BLaER1 (cell line): ENCODE data around the gene OR2G2.

Experiments used
- H3K27ac ChIP-seq: shearing (Covaris generic); formaldehyde crosslinking; 2 replicates; pipeline ENCODE4 v1.8.1; 2022
- H3K27me3 ChIP-seq: shearing (Covaris generic); formaldehyde crosslinking; 2 replicates; pipeline ENCODE4 v1.8.1; 2022
- H3K36me3 ChIP-seq: shearing (Covaris generic); formaldehyde crosslinking; 2 replicates; pipeline ENCODE4 v1.8.1; 2022
- H3K4me1 ChIP-seq: shearing (Covaris generic); formaldehyde crosslinking; 2 replicates; pipeline ENCODE4 v1.8.1; 2022
- H3K4me2 ChIP-seq: shearing (Covaris generic); formaldehyde crosslinking; 2 replicates; pipeline ENCODE4 v1.8.1; 2022
- H3K4me3 ChIP-seq: shearing (Covaris generic); formaldehyde crosslinking; 2 replicates; pipeline ENCODE4 v1.8.1; 2022
- H3K9ac ChIP-seq: shearing (Covaris generic); formaldehyde crosslinking; 2 replicates; pipeline ENCODE4 v1.8.1; 2022
- H3K9me3 ChIP-seq: shearing (Covaris generic); formaldehyde crosslinking; 2 replicates; pipeline ENCODE4 v1.8.1; 2022
- H4K20me1 ChIP-seq: shearing (Covaris generic); formaldehyde crosslinking; 2 replicates; pipeline ENCODE4 v1.8.1; 2022
- Cebpa-rat ChIP-seq: shearing (Covaris generic); IDR thresholded peaks from 2 replicates; pipeline ENCODE4 v1.8.1; 2022

OR2G2 gene

GRCh38 chr1:247561711-247562110, 26.4 kb upstream of the OR2G2 start:
- no peaks in the 10 kb centered on the region for H3K27me3 ChIP-seq
- H3K27ac ChIP-seq, result no peak overlapping the region
- H3K4me2 ChIP-seq, result no peak overlapping the region
- H3K9ac ChIP-seq, result no peak overlapping the region
- H3K4me3 ChIP-seq, result no peak overlapping the region
- no peaks in the 10 kb centered on the region for H3K36me3 ChIP-seq
- no peaks in the 10 kb centered on the region for H4K20me1 ChIP-seq
- no peaks in the 10 kb centered on the region for H3K4me1 ChIP-seq
- TF ChIP-seq Cebpa-rat, result no peak
- H3K9me3 ChIP-seq, result no peaks in the 10 kb centered on the region

- Histone ChIP-seq H3K4me1 (no peaks in the 10 kb centered on the region), H3K9ac (no peak overlapping the region), H3K4me2 (no peak overlapping the region), H4K20me1 (no peaks in the 10 kb centered on the region), H3K36me3 (no peaks in the 10 kb centered on the region), H3K9me3 (no peaks in the 10 kb centered on the region), H3K27me3 (no peaks in the 10 kb centered on the region), H3K4me3 (no peak overlapping the region), H3K27ac (no peak overlapping the region)
- TF ChIP-seq Cebpa-rat, result no peak
Measured at GRCh38 chr1:247562198-247562597, 26.0 kb upstream of the OR2G2 start.

GRCh38 chr1:247574236-247574635, 13.9 kb upstream of the OR2G2 start:
- H3K4me3 ChIP-seq, result no peak overlapping the region
- no peaks in the 10 kb centered on the region for H3K27me3 ChIP-seq
- H3K9me3 ChIP-seq, result no peaks in the 10 kb centered on the region
- H3K27ac ChIP-seq, result no peak overlapping the region
- no peak overlapping the region for H3K9ac ChIP-seq
- no peak overlapping the region for H3K4me2 ChIP-seq
- no peaks in the 10 kb centered on the region for H4K20me1 ChIP-seq
- no peak for TF ChIP-seq Cebpa-rat
- H3K36me3 ChIP-seq, result no peaks in the 10 kb centered on the region
- H3K4me1 ChIP-seq, result no peaks in the 10 kb centered on the region

GRCh38 chr1:247574664-247575063, 13.5 kb upstream of the OR2G2 start:
- Histone ChIP-seq H3K4me2 (no peak overlapping the region), H3K4me1 (no peaks in the 10 kb centered on the region), H3K36me3 (no peaks in the 10 kb centered on the region), H4K20me1 (no peaks in the 10 kb centered on the region), H3K4me3 (no peak overlapping the region), H3K27me3 (no peaks in the 10 kb centered on the region), H3K27ac (no peak overlapping the region), H3K9me3 (no peaks in the 10 kb centered on the region), H3K9ac (no peak overlapping the region)
- no peak for TF ChIP-seq Cebpa-rat

DNA sequence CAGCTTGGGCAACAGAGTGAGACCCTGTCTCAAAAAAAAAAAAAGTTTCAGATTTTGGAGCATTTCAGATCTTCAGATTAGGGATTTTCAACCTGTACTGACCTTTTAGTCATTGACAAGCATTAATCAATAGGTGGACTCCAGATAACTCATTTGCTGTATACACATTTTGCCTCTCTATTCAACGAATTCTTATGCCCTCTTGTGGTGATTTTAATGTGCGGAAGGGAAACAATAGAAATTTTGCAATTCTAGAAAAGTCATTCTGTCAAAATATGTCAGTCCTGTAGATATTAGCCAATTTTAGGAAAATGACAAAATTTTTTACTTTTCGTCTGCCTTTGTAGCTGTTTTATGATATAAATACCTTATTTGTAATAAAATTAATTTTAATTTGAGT, 11.6 kb upstream of the OR2G2 start:
- Histone ChIP-seq H3K27ac (no peak overlapping the region), H4K20me1 (no peaks in the 10 kb centered on the region), H3K9me3 (no peaks in the 10 kb centered on the region), H3K4me2 (no peak overlapping the region), H3K4me1 (no peaks in the 10 kb centered on the region), H3K4me3 (no peak overlapping the region), H3K9ac (no peak overlapping the region), H3K36me3 (no peaks in the 10 kb centered on the region), H3K27me3 (no peaks in the 10 kb centered on the region)
- no peak for TF ChIP-seq Cebpa-rat

DNA sequence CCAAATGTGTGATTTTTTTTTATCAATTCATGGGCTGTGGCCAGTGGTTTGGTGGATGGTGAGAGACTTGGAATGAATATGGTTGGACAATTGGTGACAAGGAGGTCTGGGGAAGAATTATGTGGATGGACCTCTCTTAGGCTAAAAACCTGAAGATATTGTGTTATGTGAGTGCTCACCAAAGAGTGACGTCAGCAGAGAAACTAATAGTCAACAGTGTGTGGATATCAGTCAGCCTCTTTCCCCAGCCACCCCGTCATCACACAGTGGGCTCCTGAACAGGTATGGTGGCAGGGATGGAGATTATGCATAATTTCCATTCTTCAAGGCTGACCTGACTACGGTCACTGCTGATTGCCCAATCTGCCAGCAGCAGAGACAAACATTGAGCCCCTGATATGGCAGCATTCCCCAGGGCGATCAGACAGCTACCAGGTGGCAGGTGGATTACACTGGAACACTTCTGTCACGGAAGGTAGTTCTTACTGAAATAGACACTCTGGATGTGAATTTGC, 9.2 kb upstream of the OR2G2 start:
- Histone ChIP-seq H3K4me3 (no peak overlapping the region), H3K27ac (no peak overlapping the region), H3K4me1 (no peaks in the 10 kb centered on the region)

GRCh38 chr1:247605286-247605685, 17.1 kb downstream of the OR2G2 start, which contains the start of gene OR2G3:
OR2G3 (plus strand) TSS chr1:247605586; CDS start chr1:247605586, 0 bp downstream.
- H3K4me2 ChIP-seq, result no peak within 1 kb of the TSS
- H3K27me3 ChIP-seq, result no peaks in the 10 kb centered on the region
- no peak within 1 kb of the TSS for H3K27ac ChIP-seq
- H3K9ac ChIP-seq, result no peak within 1 kb of the TSS
- no peaks in the 10 kb centered on the region for H3K4me1 ChIP-seq
- no peaks in the 10 kb centered on the region for H3K9me3 ChIP-seq
- no peaks in the 10 kb centered on the region for H4K20me1 ChIP-seq
- H3K4me3 ChIP-seq, result no peak within 1 kb of the TSS
- TF ChIP-seq Cebpa-rat, result no peak
- H3K36me3 ChIP-seq, result no peaks in the 10 kb centered on the region

More for the DNA sequence above, 9.2 kb upstream of the OR2G2 start:
- Histone ChIP-seq H4K20me1 (no peaks in the 10 kb centered on the region), H3K36me3 (no peaks in the 10 kb centered on the region), H3K27me3 (no peaks in the 10 kb centered on the region), H3K9ac (no peak overlapping the region), H3K9me3 (no peaks in the 10 kb centered on the region), H3K4me2 (no peak overlapping the region)
- no peak for TF ChIP-seq Cebpa-rat

GRCh38 chr1:247613405-247613804, 25.2 kb downstream of the OR2G2 start:
- Histone ChIP-seq H3K9ac (no peak overlapping the region), H3K9me3 (no peaks in the 10 kb centered on the region), H3K4me1 (no peaks in the 10 kb centered on the region), H3K4me2 (no peak overlapping the region), H3K27me3 (no peaks in the 10 kb centered on the region), H3K36me3 (no peaks in the 10 kb centered on the region), H3K27ac (no peak overlapping the region), H4K20me1 (no peaks in the 10 kb centered on the region), H3K4me3 (no peak overlapping the region)
- no peak for TF ChIP-seq Cebpa-rat

GRCh38 chr1:247614625-247615024, 26.5 kb downstream of the OR2G2 start:
- H3K9me3 ChIP-seq, result no peaks in the 10 kb centered on the region
- no peak for TF ChIP-seq Cebpa-rat
- H3K27ac ChIP-seq, result no peak overlapping the region
- no peaks in the 10 kb centered on the region for H3K36me3 ChIP-seq
- H3K27me3 ChIP-seq, result no peaks in the 10 kb centered on the region
- no peaks in the 10 kb centered on the region for H3K4me1 ChIP-seq
- no peak overlapping the region for H3K9ac ChIP-seq
- no peak overlapping the region for H3K4me2 ChIP-seq
- no peak overlapping the region for H3K4me3 ChIP-seq
- no peaks in the 10 kb centered on the region for H4K20me1 ChIP-seq

DNA sequence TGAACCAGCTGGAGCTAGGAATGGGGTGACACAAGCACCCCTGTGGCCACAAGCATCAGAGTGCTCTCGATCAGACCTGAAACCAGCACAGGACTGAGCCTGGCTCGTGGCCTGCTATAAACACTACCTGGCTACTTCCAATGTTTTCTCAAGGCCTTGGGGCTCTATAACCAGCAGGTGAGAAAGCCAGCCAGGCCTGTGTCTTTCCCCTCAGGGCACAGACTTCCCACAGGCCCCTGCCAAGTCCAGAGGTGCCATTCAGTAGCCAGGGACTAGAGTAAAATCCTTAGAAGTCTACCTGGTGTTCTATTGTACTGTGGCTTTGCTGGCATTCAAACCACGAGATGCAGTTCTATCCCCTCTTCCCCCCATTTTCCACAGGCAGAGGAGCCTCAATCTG, 39.8 kb downstream of the OR2G2 start:
- no peak overlapping the region for H3K27ac ChIP-seq
- H4K20me1 ChIP-seq, result no peaks in the 10 kb centered on the region
- no peak overlapping the region for H3K4me2 ChIP-seq
- no peak overlapping the region for H3K9ac ChIP-seq
- TF ChIP-seq Cebpa-rat, result no peak
- no peaks in the 10 kb centered on the region for H3K36me3 ChIP-seq
- 0 out of 2 replicates have a peak, but pooled peaks cover 3% of the 10 kb centered on the region for H3K9me3 ChIP-seq
- H3K4me3 ChIP-seq, result no peak overlapping the region
- H3K4me1 ChIP-seq, result no peaks in the 10 kb centered on the region
- no peaks in the 10 kb centered on the region for H3K27me3 ChIP-seq

- Histone ChIP-seq H3K27ac (no peak overlapping the region), H3K4me1 (no peaks in the 10 kb centered on the region), H4K20me1 (no peaks in the 10 kb centered on the region), H3K4me3 (no peak overlapping the region), H3K27me3 (no peaks in the 10 kb centered on the region), H3K9ac (no peak overlapping the region), H3K4me2 (no peak overlapping the region), H3K9me3 (peaks cover 15% of the 10 kb centered on the region), H3K36me3 (no peaks in the 10 kb centered on the region)
- TF ChIP-seq Cebpa-rat, result no peak
Measured at GRCh38 chr1:247638011-247638410, 49.9 kb downstream of the OR2G2 start.
